Panc1 (cell line): Measurements from ENCODE around the gene SHF. TPM values are rescaled to one million over a fixed set of nuclear protein-coding genes. Genes with fewer than 3 reads are reported as not detected.

Experiments
- ATAC-seq: fragments of 200-7000 bp; cut with Tn5 transposase; 2 replicates; pipeline ENCODE4 v1.9.1; 2020; ENCODE audit warnings: mild to moderate bottlenecking, moderate library complexity
- BruUV-seq: library from RNA; stranded (reverse); fragments of 400-500 nt; replicated peaks from 2 replicates; lab custom pipeline; 2021; lab: Mats Ljungman, UMichigan
- CTCF ChIA-PET: fragments of 300-600 bp; sonication (Branson Sonifier 250); formaldehyde crosslinking; loops from one replicate; lab custom pipeline; 2022; ENCODE audit warnings: antibody characterized with exemption; lab: Charles Lee
- POLR2A ChIA-PET: fragments of 300-600 bp; sonication (Branson Sonifier 250); formaldehyde crosslinking; loops from one replicate; lab custom pipeline; 2022; ENCODE audit warnings: antibody characterized with exemption; lab: Charles Lee
- DNase-seq: peaks from one replicate; pipeline ENCODE4 v3.0.0-alpha.2; 2010; ENCODE audit warnings: low read depth, low spot score
- H3K27ac ChIP-seq: 2 replicates; pipeline ENCODE4 v1.5.1; 2011; ENCODE audit warnings: mild to moderate bottlenecking, low read length, inconsistent platforms
- H3K27me3 ChIP-seq: fragments of 200-500 bp; sonication (Bioruptor generic); 2 replicates; pipeline ENCODE4 v1.6.0; 2014; ENCODE audit warnings: low read length, inconsistent platforms; ENCODE audit not compliant: control insufficient read depth, insufficient read depth
- H3K36me3 ChIP-seq: fragments of 200-500 bp; sonication (Bioruptor generic); 2 replicates; pipeline ENCODE4 v1.5.1; 2014; ENCODE audit warnings: inconsistent platforms, mild to moderate bottlenecking, low read length, moderate library complexity; ENCODE audit not compliant: control insufficient read depth, insufficient read depth
- H3K4me1 ChIP-seq: 2 replicates; pipeline ENCODE4 v1.5.1; 2011; ENCODE audit warnings: inconsistent platforms, mild to moderate bottlenecking, low read length, moderate library complexity; ENCODE audit not compliant: control insufficient read depth, insufficient read depth
- H3K4me3 ChIP-seq, 2 experiments: 2 replicates each; pipeline ENCODE4 v1.5.1; 2011 to 2012; ENCODE audit warnings: low read depth in 2 of 2, low read length in 2 of 2, mild to moderate bottlenecking in 2 of 2, inconsistent platforms in 1 of 2, moderate library complexity in 1 of 2
- H3K9me3 ChIP-seq: fragments of 200-500 bp; sonication (Bioruptor generic); 2 replicates; pipeline ENCODE4 v1.5.1; 2014; ENCODE audit warnings: low read depth, mild to moderate bottlenecking, inconsistent platforms, low read length, moderate library complexity; ENCODE audit not compliant: control insufficient read depth, insufficient read depth
- CTCF ChIP-seq: fragments of 450-650 bp; IDR thresholded peaks from 2 replicates; pipeline ENCODE4 v1.5.1; 2017; ENCODE audit warnings: mild to moderate bottlenecking
- POLR2AphosphoS5 ChIP-seq: IDR thresholded peaks from 2 replicates; pipeline ENCODE4 v1.6.1; 2012; ENCODE audit warnings: mild to moderate bottlenecking, low read depth, low read length, moderate library complexity
- REST ChIP-seq, 2 experiments: IDR thresholded peaks; 2 replicates each; pipeline ENCODE4 v1.6.1; 2011 to 2012; ENCODE audit warnings: low read depth in 2 of 2, control low read depth in 1 of 2, low read length in 1 of 2, mild to moderate bottlenecking in 1 of 2, moderate library complexity in 1 of 2; ENCODE audit not compliant: insufficient read depth in 1 of 2
- SIN3A ChIP-seq: IDR thresholded peaks from 2 replicates; pipeline ENCODE4 v1.6.1; 2012; ENCODE audit warnings: low read depth, mild to moderate bottlenecking, low read length, moderate library complexity, borderline replicate concordance; ENCODE audit not compliant: insufficient read depth
- TCF7L2 ChIP-seq: IDR thresholded peaks from 2 replicates; pipeline ENCODE4 v1.6.1; 2011; ENCODE audit warnings: mild to moderate bottlenecking, low read depth, low read length, inconsistent platforms
- in situ Hi-C: cut with HindIII; loops from 2 replicates; pipeline ENCODE4 v1.10.0; 2016; ENCODE audit warnings: low sequenced_read_pairs, low pct_unique_long_range_greater_than_20kb
- intact Hi-C: fragments of 100-400 bp; cut with micrococcal nuclease; formaldehyde crosslinking; loops from one replicate; pipeline ENCODE4 v1.10.0; 2022; ENCODE audit not compliant: unreplicated experiment
- total RNA-seq: library from RNA; stranded (reverse); gene quantifications from one replicate; pipeline ENCODE4 v1.2.1, GENCODE V29; 2021; ENCODE audit not compliant: unreplicated experiment

Gene SHF
- total RNA-seq, 1 experiment from 2014 or later = 3.0 TPM

- POLR2A ChIA-PET = interaction anchor here (0.6 to 1.0 kb wide), 2 partner anchors 14 to 45 kb away, joined by 3 read pairs; no protein-coding TSS in a partner anchor
- BruUV-seq = TSS peak; percentile 44
- no peak for ATAC-seq
- no peak for DNase-seq
- in situ Hi-C loops (no loop called here), intact Hi-C loops (no loop called here)
- Histone ChIP-seq H3K36me3 (no peaks in the 10 kb centered on the region), H3K4me3 (peak overlapping the region; percentile 67 to 68), H3K27me3 (no peaks in the 10 kb centered on the region), H3K9me3 (no peaks in the 10 kb centered on the region), H3K27ac (peak overlapping the region; percentile 60), H3K4me1 (peaks cover 5% of the 10 kb centered on the region)
- TF ChIP-seq REST (IDR thresholded peaks at IDR 0.05; ENCODE audit: insufficient read depth in 1 of 2, low read depth in 2 of 2, low read length in 1 of 2) (no peak), SIN3A (no peak), CTCF (no peak; the same call in 1 of the 2 replicates), POLR2AphosphoS5 (no peak), TCF7L2 (no peak)
- CTCF ChIA-PET = interaction anchor here (0.5 kb wide), 1 partner anchor 147 kb away, joined by 3 read pairs; no protein-coding TSS in a partner anchor
These were observed 20.0 kb downstream of the SHF start for GRCh38 chr15:45167631-45168205.

GRCh38 chr15:45166834-45167630 lies 20.7 kb downstream of the SHF start:
- DNase-seq (peak; percentile 58), ATAC-seq (peak; percentile 92)
- Histone ChIP-seq H3K27ac (peak overlapping the region; percentile 84), H3K4me3 (peak overlapping the region; percentile 67 to 68), H3K36me3 (no peaks in the 10 kb centered on the region), H3K27me3 (no peaks in the 10 kb centered on the region), H3K9me3 (no peaks in the 10 kb centered on the region), H3K4me1 (peaks cover 8% of the 10 kb centered on the region)
- POLR2A ChIA-PET = interaction anchor here (0.5 to 1.0 kb wide), 2 partner anchors 14 to 33 kb away, joined by 3 read pairs; no protein-coding TSS in a partner anchor
- intact Hi-C loops (no loop called here), in situ Hi-C loops (no loop called here)
- CTCF ChIA-PET = interaction anchor here (0.6 kb wide), 1 partner anchor 63 kb away, joined by 3 read pairs; no protein-coding TSS in a partner anchor
- peak; percentile 85 for TF ChIP-seq CTCF
- peak; percentile 35; the same call in 1 of the 2 replicates for TF ChIP-seq POLR2AphosphoS5
- no peak for TF ChIP-seq SIN3A
- BruUV-seq = no TSS peak
